SHP77 treated with DMSO at 0.1 percent for 48 hours (cell line): ENCODE data around the gene DLL4.

Experiments used
- DNase-seq: peaks from one replicate; lab custom pipeline; 2025; lab: John Stamatoyannopoulos, UW

The DLL4 gene

GRCh38 chr15:40906091-40906990 lies 22.8 kb upstream of the DLL4 start:
- peak; percentile 92 for DNase-seq

- DNase-seq: peak; percentile 35
Measured at GRCh38 chr15:40906991-40907802, 21.9 kb upstream of the DLL4 start.

- DNase-seq: no peak
Measured at GRCh38 chr15:40908095-40908494, 21.0 kb upstream of the DLL4 start.

- DNase-seq: no peak
Measured at GRCh38 chr15:40909662-40910630, 19.2 kb upstream of the DLL4 start.

GRCh38 chr15:40911141-40911540 lies 18.0 kb upstream of the DLL4 start:
- DNase-seq: no peak

- no peak for DNase-seq
Measured at GRCh38 chr15:40911693-40912092, 17.4 kb upstream of the DLL4 start.

GRCh38 chr15:40912478-40912877 lies 16.7 kb upstream of the DLL4 start:
- no peak for DNase-seq

GRCh38 chr15:40914013-40914412 lies 15.1 kb upstream of the DLL4 start:
- DNase-seq: no peak

GRCh38 chr15:40914486-40914885 lies 14.7 kb upstream of the DLL4 start:
- DNase-seq: no peak

GRCh38 chr15:40915116-40915661 lies 14.0 kb upstream of the DLL4 start:
- DNase-seq: no peak

- no peak for DNase-seq
Measured at GRCh38 chr15:40915679-40916078, 13.5 kb upstream of the DLL4 start.

GRCh38 chr15:40917585-40917984 lies 11.6 kb upstream of the DLL4 start:
- DNase-seq: no peak

GRCh38 chr15:40918146-40918798 lies 10.9 kb upstream of the DLL4 start:
- DNase-seq: no peak

- DNase-seq: no peak
Measured at GRCh38 chr15:40918799-40919392, 10.2 kb upstream of the DLL4 start.

- no peak for DNase-seq
Measured at GRCh38 chr15:40921949-40922607, 7.1 kb upstream of the DLL4 start.

- no peak for DNase-seq
Measured at GRCh38 chr15:40922608-40923005, 6.5 kb upstream of the DLL4 start.

GRCh38 chr15:40923551-40923950 lies 5.6 kb upstream of the DLL4 start:
- DNase-seq: no peak

GRCh38 chr15:40925495-40925862 lies 3.7 kb upstream of the DLL4 start:
- DNase-seq: no peak

- DNase-seq: no peak
Measured at GRCh38 chr15:40925863-40926658, 3.1 kb upstream of the DLL4 start.
